ENCODE data around the gene GALNTL6. TPM values are rescaled to one million over a fixed set of nuclear protein-coding genes. Genes with fewer than 3 reads are reported as not detected.

Gene GALNTL6
- total and polyA plus RNA-seq, 4 donors, result 0.08 to 0.09 (median 0.09) TPM; not detected in 1

GRCh38 chr4:173088144-173088543 is 1274.9 kb downstream of the GALNTL6 start:
- Histone ChIP-seq H3K9ac (ENCODE audit: insufficient read depth in 1 of 2, low read length in 2 of 2) (no peak overlapping the region), H3K4me1 (ENCODE audit: control insufficient read depth in 5 of 5, insufficient read depth in 5 of 5, low read length in 5 of 5) (peaks cover 0 to 4% (median 0%) of the 10 kb centered on the region in 5 donors), H3K27me3 (ENCODE audit: control insufficient read depth in 3 of 3, insufficient read depth in 3 of 3, low read length in 2 of 3) (no peaks in the 10 kb centered on the region), H3K4me3 (no peak overlapping the region), H3K9me3 (ENCODE audit: control insufficient read depth in 4 of 4, insufficient read depth in 3 of 4, low read length in 3 of 4) (peaks cover 0 to 2% (median 0%) of the 10 kb centered on the region in 4 donors), H3K36me3 (ENCODE audit: control insufficient read depth in 4 of 4, insufficient read depth in 4 of 4, low read length in 4 of 4) (no peaks in the 10 kb centered on the region), H3K27ac (ENCODE audit: low read depth in 1 of 2, low read length in 1 of 2) (no peak overlapping the region)
- TF ChIP-seq CTCF (IDR thresholded peaks at IDR 0.05; ENCODE audit: control extremely low read depth, extremely low read depth), result no peak
- no peak for ATAC-seq (ENCODE audit: insufficient read depth, low FRiP score)
- DNase-seq, result no peak
